HG02884 (cell line): Measurements from ENCODE around the gene ALAD.

Experiments
- ATAC-seq: cut with Tn5 transposase; IDR thresholded peaks from one replicate; pipeline ENCODE4 v1.9.1; 2021; ENCODE audit warnings: mild to moderate bottlenecking, moderate library complexity; ENCODE audit not compliant: unreplicated experiment

ALAD gene

DNA sequence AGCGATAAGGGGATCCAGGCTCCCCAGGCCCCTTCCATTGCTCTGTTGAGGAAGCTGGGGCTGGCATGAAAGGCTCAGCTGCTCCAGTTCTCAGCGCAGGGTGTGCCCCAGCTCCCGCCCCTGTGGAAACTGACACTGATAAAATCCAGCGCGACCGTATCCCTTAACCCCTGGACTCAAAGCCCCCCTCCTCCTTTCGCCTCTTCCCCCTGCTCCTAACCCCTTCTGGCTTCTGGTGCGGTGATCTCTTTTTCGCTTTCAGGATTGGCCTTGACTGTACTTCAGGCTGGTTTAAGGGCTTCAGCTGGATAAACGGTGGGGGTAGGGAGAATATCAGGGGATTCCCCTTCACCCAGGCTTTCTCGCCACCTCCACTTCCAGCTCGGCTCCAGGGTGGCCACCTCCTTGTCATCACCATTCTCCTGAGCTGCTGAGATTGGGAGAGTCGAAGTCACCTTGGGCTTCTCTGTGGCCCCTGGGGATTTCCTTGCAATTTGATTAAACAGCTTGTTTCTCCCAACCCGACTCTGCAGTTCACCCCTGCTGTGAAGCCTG is 50.9 kb downstream of the ALAD start:
- ATAC-seq = no peak

DNA sequence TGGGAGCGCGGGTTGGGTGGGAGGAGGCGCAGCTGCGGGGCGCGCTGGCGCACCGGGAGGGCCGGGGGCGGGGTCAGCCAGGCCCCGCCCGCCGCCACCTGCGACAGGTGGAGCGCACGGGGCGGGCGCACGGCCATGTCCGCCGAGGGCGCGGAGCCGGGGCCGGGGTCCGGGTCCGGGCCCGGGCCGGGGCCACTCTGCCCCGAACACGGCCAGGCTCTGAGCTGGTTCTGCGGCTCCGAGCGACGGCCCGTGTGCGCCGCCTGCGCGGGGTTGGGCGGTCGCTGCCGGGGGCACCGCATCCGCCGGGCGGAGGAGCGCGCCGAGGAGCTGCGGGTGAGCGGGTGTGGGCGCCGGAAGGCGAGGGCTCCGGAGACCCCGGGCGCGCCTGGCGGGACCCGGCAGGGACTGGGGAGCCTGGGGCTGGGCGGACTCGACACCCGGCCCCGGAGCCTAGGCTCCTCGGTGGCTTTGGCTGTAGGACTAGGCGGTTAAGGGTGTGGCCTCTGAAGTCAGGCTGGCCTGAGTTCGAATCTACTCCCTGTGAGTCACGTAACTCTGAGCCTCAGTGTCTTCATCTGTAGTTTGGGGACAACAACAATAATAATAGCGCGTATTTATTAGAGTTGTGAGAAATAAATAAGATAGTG is 51.5 kb downstream of the ALAD start, which contains the start of gene BSPRY:
Gene BSPRY (plus strand): TSS at position 97 of the 650 bp plus-strand sequence. CDS start 39 bp downstream, at position 136.
- no peak for ATAC-seq

- no peak for ATAC-seq
These were observed 52.0 kb downstream of the ALAD start for GRCh38 chr9:113349066-113349444.

DNA sequence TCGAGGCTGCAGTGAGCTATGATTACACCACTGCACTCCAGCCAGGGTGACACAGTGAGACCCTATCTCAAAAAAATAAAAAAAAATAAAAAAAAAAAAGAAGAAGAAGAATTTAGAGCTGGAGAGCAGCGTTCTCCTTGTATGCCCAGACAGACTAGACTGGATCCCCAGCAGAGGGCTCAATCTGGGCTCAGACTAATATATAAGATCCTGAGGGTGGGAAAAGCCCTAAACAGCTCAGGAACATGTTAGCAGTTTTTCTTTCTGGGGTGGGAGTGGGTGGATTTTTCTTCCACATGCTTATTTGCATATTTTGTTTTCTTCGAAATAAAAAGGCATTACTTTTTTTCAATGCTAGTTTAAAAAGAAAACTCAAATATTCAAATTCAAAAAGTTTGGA is 52.6 kb downstream of the ALAD start:
- no peak for ATAC-seq

- ATAC-seq = no peak
These were observed 55.4 kb downstream of the ALAD start for GRCh38 chr9:113345671-113346070.

GRCh38 chr9:113345190-113345589 is 55.9 kb downstream of the ALAD start:
- ATAC-seq = no peak

DNA sequence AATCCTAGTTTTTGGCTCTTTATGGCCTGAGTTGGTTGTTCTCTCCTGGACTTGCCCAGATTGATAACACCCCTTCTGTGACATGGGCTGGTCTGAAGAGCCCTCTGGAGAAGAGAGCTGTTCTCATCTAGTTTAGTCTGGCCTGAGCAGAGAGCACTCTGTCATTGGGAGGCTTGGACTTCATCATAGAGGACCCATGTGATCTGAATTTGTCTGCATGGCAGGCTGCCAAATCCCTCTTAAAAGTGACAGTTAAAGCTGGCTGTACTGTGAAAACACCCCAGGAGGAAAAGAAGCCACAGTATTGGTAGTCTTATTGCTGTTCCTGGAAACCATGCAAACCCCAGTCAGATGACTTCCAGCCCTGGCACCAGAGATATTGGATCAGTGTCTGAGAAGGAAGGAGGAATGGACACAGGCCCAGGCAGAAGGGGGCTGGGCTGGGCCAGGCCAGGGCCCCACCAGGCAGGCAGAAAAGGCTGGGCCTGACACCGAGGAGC is 57.3 kb downstream of the ALAD start:
- ATAC-seq = no peak

DNA sequence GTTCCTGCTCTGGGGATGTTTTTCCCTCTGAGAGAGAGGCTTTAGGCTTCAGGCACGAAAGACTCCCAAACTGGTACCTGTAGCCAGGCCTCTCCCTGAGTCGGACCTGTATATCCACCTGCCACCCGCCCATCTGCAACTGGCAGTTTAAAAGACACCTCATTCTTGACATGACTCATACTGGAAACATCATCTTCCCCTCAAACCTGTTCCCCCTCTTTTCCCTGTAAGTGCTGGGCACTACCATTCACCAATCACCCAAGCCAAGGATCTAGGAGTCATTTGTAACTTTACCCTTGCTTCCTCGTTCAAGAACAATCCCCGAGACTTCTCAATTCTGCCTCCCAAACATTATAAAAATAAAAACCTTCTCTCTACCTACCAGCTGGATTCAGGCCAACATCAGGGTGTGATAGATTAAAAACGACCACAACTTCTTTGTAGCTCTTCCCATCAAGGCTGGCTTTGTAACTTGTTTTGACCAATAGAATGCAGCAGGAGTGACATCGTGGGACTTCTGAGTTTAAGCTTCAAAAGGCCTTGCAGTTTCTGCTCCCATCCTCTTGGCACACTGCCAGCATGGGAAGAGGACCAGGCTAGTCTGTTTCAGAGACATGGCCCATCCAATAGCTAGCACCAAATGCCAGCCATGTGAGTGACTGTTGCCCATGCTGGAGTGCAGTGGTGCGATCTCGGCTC is 59.2 kb downstream of the ALAD start:
- no peak for ATAC-seq

DNA sequence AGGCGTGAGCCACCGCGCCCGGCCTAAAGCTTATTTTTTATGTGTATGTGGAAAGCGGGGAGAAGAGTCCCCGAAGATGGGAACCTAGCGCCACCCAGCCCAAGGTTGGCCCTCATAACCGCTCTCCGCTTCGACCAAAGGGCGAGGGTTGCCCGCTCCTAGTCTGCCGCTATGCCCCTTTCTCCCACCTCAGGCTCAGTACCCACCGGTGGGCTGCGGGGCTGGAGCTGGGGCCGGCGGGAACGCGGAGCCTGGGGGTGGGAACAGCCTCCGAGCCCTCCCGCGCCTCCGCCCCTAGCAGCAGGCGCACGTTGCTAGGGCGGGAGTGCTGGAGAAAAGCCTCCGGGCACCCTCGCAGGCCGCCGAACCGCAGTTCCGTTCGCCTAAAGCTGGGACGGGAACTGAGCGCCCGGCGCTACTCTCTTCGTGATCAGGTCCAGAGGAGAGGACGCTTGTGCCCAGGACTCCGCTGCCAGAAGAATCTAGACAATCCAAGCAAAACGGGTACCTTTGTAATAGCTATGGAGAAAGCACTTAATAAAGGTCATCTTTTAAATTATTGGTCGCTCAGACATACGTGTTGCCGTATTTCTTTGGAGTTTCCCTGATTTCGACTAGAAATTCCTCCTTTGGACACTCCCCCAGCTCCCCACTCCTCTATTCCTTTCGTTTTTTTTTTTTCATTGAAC is 60.9 kb downstream of the ALAD start, which contains the start of gene WDR31:
Gene WDR31 (minus strand): TSS at position 265 of the 689 bp plus-strand sequence. CDS start 8,253 bp downstream, outside the sequence.
- ATAC-seq = peak; percentile 99

- no peak for ATAC-seq
These were observed 63.4 kb downstream of the ALAD start for GRCh38 chr9:113337714-113338113.
